Measurements from ENCODE around the gene TTN.

DNA sequence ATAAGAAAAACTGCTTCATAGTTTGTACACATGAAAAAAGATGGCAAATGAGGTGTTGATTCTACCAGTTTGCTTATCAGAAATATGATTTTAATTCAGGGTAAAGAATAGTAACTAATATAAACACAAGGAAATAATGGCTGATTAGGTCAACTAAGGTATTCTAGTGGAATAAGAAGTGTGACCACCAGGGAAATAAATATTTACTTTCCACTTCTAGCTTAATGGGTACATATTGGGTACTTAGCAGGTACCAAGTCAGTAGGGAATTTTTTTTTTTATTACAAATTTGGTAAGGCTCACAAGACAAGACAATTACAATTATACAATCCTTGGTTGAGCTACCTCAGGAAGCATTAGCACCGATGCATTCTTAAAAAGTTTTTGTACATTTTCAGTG, 191.3 kb downstream of the TTN start:
- TF ChIP-seq POU6F1 (CRISPR knock-in tag; IDR thresholded peaks at IDR 0.05; ENCODE audit: borderline replicate concordance, low read depth) (no peak), ZNF8 (CRISPR knock-in tag; IDR thresholded peaks at IDR 0.05) (no peak), ESRRG (CRISPR knock-in tag; IDR thresholded peaks at IDR 0.05) (no peak), SNAI2 (CRISPR knock-in tag; IDR thresholded peaks at IDR 0.05) (no peak), ARNTL (CRISPR knock-in tag; IDR thresholded peaks at IDR 0.05; ENCODE audit: borderline replicate concordance, low read depth) (no peak), TSHZ2 (CRISPR knock-in tag; IDR thresholded peaks at IDR 0.05) (no peak), ZFP3 (CRISPR knock-in tag; IDR thresholded peaks at IDR 0.05) (no peak), ZFP30 (CRISPR knock-in tag; IDR thresholded peaks at IDR 0.05) (no peak), GLIS3 (CRISPR knock-in tag; IDR thresholded peaks at IDR 0.05) (no peak), ISL1 (CRISPR knock-in tag; IDR thresholded peaks at IDR 0.05) (no peak), RARB (CRISPR knock-in tag; IDR thresholded peaks at IDR 0.05) (no peak)
- TF ChIP-seq, protein P1, sequence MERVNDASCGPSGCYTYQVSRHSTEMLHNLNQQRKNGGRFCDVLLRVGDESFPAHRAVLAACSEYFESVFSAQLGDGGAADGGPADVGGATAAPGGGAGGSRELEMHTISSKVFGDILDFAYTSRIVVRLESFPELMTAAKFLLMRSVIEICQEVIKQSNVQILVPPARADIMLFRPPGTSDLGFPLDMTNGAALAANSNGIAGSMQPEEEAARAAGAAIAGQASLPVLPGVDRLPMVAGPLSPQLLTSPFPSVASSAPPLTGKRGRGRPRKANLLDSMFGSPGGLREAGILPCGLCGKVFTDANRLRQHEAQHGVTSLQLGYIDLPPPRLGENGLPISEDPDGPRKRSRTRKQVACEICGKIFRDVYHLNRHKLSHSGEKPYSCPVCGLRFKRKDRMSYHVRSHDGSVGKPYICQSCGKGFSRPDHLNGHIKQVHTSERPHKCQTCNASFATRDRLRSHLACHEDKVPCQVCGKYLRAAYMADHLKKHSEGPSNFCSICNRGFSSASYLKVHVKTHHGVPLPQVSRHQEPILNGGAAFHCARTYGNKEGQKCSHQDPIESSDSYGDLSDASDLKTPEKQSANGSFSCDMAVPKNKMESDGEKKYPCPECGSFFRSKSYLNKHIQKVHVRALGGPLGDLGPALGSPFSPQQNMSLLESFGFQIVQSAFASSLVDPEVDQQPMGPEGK (CRISPR knock-in tag; IDR thresholded peaks at IDR 0.05; ENCODE audit: borderline replicate concordance) = no peak

Data from SK-N-SH treated with all-trans-retinoic acid at 6 μM for 48 hours (cell line).